NCI-H2029 treated with DMSO at 0.1 percent for 48 hours (cell line): ENCODE data around the gene MINDY1.

Experiments
- DNase-seq: peaks from one replicate; lab custom pipeline; 2025; lab: John Stamatoyannopoulos, UW

Gene MINDY1

DNA sequence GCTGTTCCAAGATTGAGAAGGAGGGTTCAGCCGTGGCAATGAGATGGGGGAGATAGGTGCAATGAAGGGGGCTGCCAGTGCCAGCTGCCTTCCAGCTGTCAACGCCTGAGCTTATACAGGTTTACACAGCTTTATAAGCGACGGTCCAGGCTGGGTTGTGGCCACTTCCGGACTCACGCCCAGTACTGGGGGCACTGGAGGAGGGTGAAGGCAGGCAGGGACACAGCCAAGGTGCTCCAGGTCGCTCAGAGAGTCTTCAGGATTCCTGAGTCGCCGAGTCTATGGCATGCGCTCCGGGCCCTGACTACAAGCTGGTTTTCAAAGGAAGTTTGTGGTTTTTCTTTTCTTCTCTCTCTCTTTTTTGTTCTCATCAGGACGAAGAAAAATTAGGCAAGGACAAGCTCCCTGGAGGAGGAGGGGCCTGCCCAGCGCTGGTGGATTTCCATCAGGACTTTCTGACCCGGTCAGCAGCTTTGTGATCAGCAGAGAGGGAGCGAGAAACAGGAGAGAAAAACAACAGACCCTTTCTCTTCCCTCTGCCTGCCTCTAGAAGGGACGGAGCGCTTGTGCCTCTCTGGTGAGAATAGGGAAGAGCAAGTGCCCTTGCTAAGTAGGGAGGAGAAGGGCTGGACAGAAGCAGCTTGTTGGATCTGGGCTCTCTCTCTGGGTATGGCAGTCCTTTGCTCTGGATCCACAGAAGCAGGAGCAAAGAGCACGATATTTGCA is at the start of gene MINDY1:
Gene MINDY1, minus strand, starts transcription at position 576 of the 726 bp plus-strand sequence. CDS start 4,285 bp downstream, outside the sequence.
- peak; percentile 72 for DNase-seq

GRCh38 chr1:151056149-151056548 is 49.4 kb upstream of the MINDY1 start:
- DNase-seq, result no peak

DNA sequence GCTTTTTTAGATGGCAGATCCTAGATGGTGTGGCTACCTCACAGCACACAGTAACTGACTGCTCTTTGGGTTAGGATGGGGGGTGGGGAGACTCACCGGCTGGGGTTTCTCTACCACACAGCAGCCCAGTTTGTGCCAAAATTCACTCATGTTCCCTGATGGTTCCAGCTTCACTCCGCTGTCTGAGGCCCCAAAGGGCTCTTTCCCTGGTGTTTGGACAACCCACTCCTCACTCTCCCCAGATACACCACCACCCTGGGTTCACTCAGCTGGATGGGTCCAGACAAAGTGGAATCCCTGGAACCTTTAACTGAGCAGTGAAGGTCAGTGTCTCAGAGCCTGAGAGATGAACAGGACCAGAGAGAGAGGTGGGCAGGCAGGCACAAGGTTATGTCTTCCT is 48.9 kb upstream of the MINDY1 start:
- no peak for DNase-seq

- no peak for DNase-seq
Measured at GRCh38 chr1:151054971-151055547, 48.4 kb upstream of the MINDY1 start.

- DNase-seq, result no peak
Measured at GRCh38 chr1:151051356-151052009, 44.8 kb upstream of the MINDY1 start.

DNA sequence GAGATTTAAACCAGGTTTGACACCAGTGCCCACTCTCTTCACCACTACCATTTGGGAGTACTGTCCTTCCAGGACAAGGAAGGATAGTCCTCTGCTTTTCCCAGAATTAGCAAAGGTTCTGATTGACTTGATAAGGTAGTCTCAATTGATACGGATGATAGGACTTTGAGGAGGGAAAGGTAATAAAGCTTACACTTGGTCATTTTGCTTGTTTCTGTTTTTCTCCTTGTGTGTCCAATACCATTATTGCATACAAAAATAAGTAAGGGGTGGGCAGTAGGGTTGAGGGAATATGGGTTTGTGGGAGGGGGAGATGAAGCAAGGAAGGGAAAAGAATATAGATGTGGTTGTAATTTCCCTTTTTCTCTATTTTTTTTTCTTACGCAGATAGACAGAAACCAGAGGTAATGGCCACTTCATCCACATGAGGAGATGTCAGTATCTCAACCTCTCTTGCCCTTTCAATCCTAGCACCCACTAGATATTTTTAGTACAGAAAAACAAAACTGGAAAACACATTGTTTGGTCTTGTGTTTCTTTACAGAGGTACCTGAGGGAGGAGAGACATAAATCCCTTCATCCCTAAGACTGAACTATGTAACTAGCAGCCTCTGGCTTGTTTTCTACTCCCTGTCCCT is 43.5 kb upstream of the MINDY1 start:
- no peak for DNase-seq

DNA sequence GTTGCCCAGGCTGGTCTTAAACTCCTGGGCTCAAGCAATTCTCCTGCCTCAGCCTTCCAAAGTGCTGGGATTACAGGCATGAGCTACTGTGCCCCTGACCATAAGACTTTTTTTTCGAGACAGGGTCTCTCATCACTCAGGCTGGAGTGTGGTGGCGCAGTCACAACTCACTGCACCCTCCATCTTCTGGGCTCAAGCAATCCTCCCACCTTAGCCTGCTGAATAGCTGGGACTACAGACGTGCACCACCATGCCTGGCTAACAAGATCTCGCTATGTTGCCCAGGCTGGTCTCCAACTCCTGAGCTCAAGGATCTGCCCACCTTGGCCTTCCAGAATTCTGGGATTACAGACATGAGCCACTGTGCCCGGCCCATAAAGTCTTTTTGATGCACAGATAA is 42.8 kb upstream of the MINDY1 start:
- DNase-seq, result no peak

- no peak for DNase-seq
Measured at GRCh38 chr1:151048645-151049032, 41.9 kb upstream of the MINDY1 start.

DNA sequence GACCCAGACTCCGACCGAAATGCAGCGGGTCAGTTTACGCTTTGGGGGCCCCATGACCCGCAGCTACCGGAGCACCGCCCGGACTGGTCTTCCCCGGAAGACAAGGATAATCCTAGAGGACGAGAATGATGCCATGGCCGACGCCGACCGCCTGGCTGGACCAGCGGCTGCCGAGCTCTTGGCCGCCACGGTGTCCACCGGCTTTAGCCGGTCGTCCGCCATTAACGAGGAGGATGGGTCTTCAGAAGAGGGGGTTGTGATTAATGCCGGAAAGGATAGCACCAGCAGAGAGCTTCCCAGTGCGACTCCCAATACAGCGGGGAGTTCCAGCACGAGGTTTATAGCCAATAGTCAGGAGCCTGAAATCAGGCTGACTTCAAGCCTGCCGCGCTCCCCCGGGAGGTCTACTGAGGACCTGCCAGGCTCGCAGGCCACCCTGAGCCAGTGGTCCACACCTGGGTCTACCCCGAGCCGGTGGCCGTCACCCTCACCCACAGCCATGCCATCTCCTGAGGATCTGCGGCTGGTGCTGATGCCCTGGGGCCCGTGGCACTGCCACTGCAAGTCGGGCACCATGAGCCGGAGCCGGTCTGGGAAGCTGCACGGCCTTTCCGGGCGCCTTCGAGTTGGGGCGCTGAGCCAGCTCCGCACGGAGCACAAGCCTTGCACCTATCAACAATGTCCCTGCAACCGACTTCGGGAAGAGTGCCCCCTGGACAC is 41.4 kb upstream of the MINDY1 start:
- no peak for DNase-seq

DNA sequence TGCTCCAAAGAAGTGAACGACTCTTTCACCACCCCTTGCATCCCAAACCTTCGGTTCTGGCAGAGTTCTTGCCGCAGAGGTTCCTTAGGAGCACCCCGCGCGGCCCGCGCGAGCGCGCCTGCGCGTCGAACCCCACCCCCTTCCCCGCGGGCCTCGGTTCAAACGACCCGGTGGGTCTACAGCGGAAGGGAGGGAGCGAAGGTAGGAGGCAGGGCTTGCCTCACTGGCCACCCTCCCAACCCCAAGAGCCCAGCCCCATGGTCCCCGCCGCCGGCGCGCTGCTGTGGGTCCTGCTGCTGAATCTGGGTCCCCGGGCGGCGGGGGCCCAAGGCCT is 40.9 kb upstream of the MINDY1 start, which contains the start of gene C1orf56:
Gene C1orf56, plus strand, starts transcription at position 161 of the 334 bp plus-strand sequence. Its CDS starts 97 bp downstream, at position 258.
- peak; percentile 17 for DNase-seq

GRCh38 chr1:151043163-151043562 is 36.5 kb upstream of the MINDY1 start:
- no peak for DNase-seq

GRCh38 chr1:151039521-151039920 is 32.8 kb upstream of the MINDY1 start:
- DNase-seq, result no peak

DNA sequence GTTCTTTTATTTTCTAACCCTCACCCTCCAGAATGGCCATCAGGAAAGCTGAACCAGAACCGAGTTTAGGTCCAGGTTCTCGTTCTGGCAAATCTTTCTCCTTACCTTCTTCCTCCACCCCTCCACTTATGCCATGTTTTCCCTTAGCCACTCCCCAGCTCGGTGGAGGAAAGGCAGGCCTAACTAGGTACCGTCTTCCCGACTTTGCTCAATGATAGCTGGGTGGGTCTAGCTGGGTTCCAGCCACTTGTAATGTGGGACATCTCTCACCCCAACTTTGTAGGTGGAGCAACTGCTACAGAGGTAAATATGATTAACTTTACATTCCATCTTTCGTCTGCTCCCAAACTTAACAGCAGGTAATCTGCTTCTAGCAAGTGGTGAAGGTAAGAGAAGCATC is 30.3 kb upstream of the MINDY1 start:
- no peak for DNase-seq

- DNase-seq, result no peak
Measured at GRCh38 chr1:151036356-151036755, 29.7 kb upstream of the MINDY1 start, which contains the start of gene BNIPL. BNIPL (plus strand) TSS chr1:151036586; CDS start chr1:151036726, 140 bp downstream.

DNA sequence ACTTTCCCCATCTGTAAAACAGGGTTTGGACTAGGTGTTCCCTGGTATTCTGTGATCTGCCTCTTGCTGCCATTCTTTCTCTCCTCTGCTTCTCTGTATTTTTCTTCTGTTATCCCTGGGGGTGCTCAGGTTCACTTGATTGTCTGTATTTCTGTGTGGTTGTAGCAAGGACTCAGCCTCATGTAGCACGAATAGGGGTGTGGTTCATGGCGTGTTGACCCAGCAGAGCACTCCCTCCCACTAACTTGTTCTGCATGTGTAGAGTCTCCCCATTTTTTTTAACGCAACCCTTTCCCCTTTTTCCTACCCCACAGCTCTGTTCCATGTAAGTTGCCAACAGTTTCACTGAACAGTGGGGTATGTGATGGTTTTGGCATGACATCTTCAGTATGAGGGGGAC is 28.5 kb upstream of the MINDY1 start:
- no peak for DNase-seq

DNA sequence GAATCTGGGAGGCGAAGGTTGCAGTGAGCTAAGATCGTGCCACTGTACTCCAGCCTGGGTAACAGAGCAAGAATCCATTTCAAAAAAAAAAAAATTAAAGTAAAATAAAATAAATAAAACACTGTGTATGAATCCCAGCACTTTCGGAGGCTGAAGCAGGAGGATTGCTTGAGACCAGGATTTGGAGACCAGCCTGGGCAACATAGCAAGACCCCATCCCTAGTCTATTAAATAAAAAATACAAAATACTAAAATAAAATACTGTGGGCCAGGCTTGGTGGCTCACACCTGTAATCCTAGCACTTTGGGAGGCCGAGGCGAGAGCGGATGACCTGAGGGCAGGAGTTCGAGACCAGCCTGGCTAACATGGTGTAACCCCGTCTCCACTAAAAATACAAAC is 25.5 kb upstream of the MINDY1 start:
- no peak for DNase-seq

GRCh38 chr1:151026460-151026859 is 19.8 kb upstream of the MINDY1 start:
- no peak for DNase-seq

GRCh38 chr1:151024540-151025146 is 17.9 kb upstream of the MINDY1 start:
- peak; percentile 24 for DNase-seq

DNA sequence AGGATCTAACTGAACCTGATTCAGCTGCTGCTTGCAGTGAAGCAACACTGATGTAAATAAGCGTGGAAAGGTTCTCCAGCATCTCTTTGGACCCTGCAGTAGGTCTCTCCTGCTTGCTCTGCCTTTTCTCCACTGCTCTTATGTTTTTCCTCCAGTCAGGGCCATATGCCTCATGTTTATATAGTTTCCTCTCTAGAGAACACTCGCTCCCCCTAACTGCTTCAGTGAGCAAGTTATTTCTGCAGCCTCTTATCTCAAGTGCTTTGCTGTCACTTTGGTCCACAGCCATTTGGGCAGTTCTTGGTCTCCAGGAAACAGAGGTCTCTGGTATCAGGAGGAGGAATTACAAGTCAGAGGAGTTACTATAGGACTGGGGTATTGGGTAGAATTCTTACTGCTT is 6.8 kb upstream of the MINDY1 start:
- peak; percentile 24 for DNase-seq

- DNase-seq, result no peak
Measured at GRCh38 chr1:151012684-151013471, 6.2 kb upstream of the MINDY1 start.
